Activated T-helper 1 cell treated with anti-CD3 and anti-CD28 coated beads, Interleukin-2, amount 50 U/mL, for 16 hours (primary cell): ENCODE data around the gene TRABD2B.

Experiments
- DNase-seq, 2 donors: peaks; one replicate each; pipeline ENCODE4 v3.0.0-alpha.2; 2020; ENCODE audit warnings: low read depth in 1 of 2, low spot score in 1 of 2

The TRABD2B gene

DNA sequence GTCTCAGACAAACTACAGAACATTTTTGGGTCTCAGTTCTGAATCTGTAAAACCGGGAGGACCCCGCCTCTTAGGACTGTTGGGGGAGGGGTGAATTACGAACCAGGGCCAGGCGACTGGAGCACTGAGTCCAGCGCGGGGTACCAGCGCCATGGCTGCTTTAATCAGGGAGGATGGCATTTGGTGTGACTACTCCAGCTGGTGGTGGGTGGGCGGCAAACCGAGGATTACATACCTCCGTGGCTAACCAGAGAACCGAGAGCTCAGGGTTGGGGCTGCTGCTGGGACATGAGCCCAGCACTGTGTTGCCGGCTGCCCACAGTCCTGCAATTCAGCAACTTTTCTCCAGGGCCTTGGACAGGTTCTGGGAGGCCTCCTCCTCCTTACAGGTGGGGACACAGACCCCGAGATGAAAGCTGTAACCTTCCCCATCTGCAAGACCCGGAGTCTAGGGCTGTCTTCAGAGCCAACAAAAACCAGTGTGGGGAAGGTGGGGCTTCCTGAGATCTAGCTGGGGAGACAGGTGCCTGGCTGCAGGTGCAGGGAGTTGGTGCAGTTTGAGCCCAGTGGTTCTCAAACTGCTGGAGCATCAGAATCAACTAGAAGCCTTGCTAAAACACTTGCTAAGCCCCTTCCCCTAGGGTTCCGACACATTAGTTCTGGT is 285.9 kb downstream of the TRABD2B start:
- DNase-seq, result no peak
